Inflammatory macrophage (primary cell): ENCODE data around the gene CLIC3.

Source experiments
- DNase-seq, 2 donors: peaks; one replicate each; pipeline ENCODE4 v3.0.0-alpha.2; 2020 to 2022

Gene CLIC3

GRCh38 chr9:136979769-136980587 lies 16.4 kb downstream of the CLIC3 start:
- DNase-seq, result no peak

- DNase-seq, result no peak
These were observed 17.4 kb downstream of the CLIC3 start for GRCh38 chr9:136978865-136979544.

GRCh38 chr9:136978073-136978864 lies 18.1 kb downstream of the CLIC3 start:
- DNase-seq, result peak; percentile 18 to 45

- DNase-seq, result no peak
These were observed 18.7 kb downstream of the CLIC3 start for GRCh38 chr9:136977649-136978072.

- DNase-seq, result peak in 1 of 2 donors; percentile 32
These were observed 19.1 kb downstream of the CLIC3 start, which contains the start of gene PTGDS for GRCh38 chr9:136977223-136977622. PTGDS (plus strand) TSS chr9:136977504; CDS start chr9:136977579, 75 bp downstream.

- DNase-seq, result peak in 1 of 2 donors; percentile 15
These were observed 20.7 kb downstream of the CLIC3 start for GRCh38 chr9:136975644-136976043.

- peak in 1 of 2 donors; percentile 30 for DNase-seq
These were observed 21.4 kb downstream of the CLIC3 start for GRCh38 chr9:136974817-136975535.

GRCh38 chr9:136973618-136974617 lies 22.4 kb downstream of the CLIC3 start:
- no peak for DNase-seq

- no peak for DNase-seq
These were observed 23.6 kb downstream of the CLIC3 start for GRCh38 chr9:136972743-136973142.

- no peak for DNase-seq
These were observed 24.0 kb downstream of the CLIC3 start for GRCh38 chr9:136972335-136972734.

GRCh38 chr9:136971746-136972145 lies 24.6 kb downstream of the CLIC3 start:
- DNase-seq, result no peak

GRCh38 chr9:136970361-136970760 lies 26.0 kb downstream of the CLIC3 start:
- no peak for DNase-seq

GRCh38 chr9:136969774-136970173 lies 26.6 kb downstream of the CLIC3 start:
- no peak for DNase-seq

GRCh38 chr9:136969150-136969549 lies 27.2 kb downstream of the CLIC3 start:
- DNase-seq, result no peak

GRCh38 chr9:136968333-136969127 lies 27.8 kb downstream of the CLIC3 start:
- DNase-seq, result no peak

- DNase-seq, result peak; percentile 61 to 62
These were observed 30.4 kb downstream of the CLIC3 start for GRCh38 chr9:136965771-136966484.

GRCh38 chr9:136964833-136965422 lies 31.4 kb downstream of the CLIC3 start:
- no peak for DNase-seq

GRCh38 chr9:136964171-136964689 lies 32.1 kb downstream of the CLIC3 start:
- no peak for DNase-seq

- DNase-seq, result no peak
These were observed 32.6 kb downstream of the CLIC3 start for GRCh38 chr9:136963751-136964150.
